NCI-H2107 treated with DMSO at 0.1 percent for 48 hours (cell line): ENCODE results near the gene TRRAP.

Experiments used
- DNase-seq: peaks from one replicate; lab custom pipeline; 2025; ENCODE audit not compliant: unreplicated experiment; lab: John Stamatoyannopoulos, UW

TRRAP gene

GRCh38 chr7:98899816-98900215 is 21.5 kb downstream of the TRRAP start:
- no peak for DNase-seq

GRCh38 chr7:98900815-98901214 is 22.5 kb downstream of the TRRAP start:
- DNase-seq: no peak

GRCh38 chr7:98902523-98902922 is 24.2 kb downstream of the TRRAP start:
- no peak for DNase-seq

- DNase-seq: no peak
These were observed 24.9 kb downstream of the TRRAP start for GRCh38 chr7:98903246-98903645.

- no peak for DNase-seq
These were observed 29.2 kb downstream of the TRRAP start for GRCh38 chr7:98907570-98907969.

GRCh38 chr7:98908585-98908984 is 30.3 kb downstream of the TRRAP start:
- no peak for DNase-seq

- no peak for DNase-seq
These were observed 31.2 kb downstream of the TRRAP start for GRCh38 chr7:98909487-98909886.

GRCh38 chr7:98910427-98910826 is 32.1 kb downstream of the TRRAP start:
- no peak for DNase-seq

- DNase-seq: no peak
These were observed 33.6 kb downstream of the TRRAP start for GRCh38 chr7:98911916-98912315.

GRCh38 chr7:98913026-98913425 is 34.7 kb downstream of the TRRAP start:
- peak; percentile 62 for DNase-seq

- DNase-seq: peak; percentile 21
These were observed 35.3 kb downstream of the TRRAP start for GRCh38 chr7:98913612-98914011.

- no peak for DNase-seq
These were observed 39.0 kb downstream of the TRRAP start for GRCh38 chr7:98917331-98917730.

- no peak for DNase-seq
These were observed 43.5 kb downstream of the TRRAP start for GRCh38 chr7:98921608-98922372.

GRCh38 chr7:98922392-98923187 is 44.3 kb downstream of the TRRAP start:
- peak; percentile 66 for DNase-seq

GRCh38 chr7:98923512-98923911 is 45.2 kb downstream of the TRRAP start:
- no peak for DNase-seq

GRCh38 chr7:98927125-98927524 is 48.8 kb downstream of the TRRAP start:
- DNase-seq: no peak

GRCh38 chr7:98930464-98930863 is 52.1 kb downstream of the TRRAP start:
- DNase-seq: no peak

- no peak for DNase-seq
These were observed 52.6 kb downstream of the TRRAP start for GRCh38 chr7:98930921-98931320.

- no peak for DNase-seq
These were observed 55.0 kb downstream of the TRRAP start for GRCh38 chr7:98933321-98933720.

- DNase-seq: no peak
These were observed 55.9 kb downstream of the TRRAP start for GRCh38 chr7:98934267-98934666.

- DNase-seq: no peak
These were observed 57.5 kb downstream of the TRRAP start for GRCh38 chr7:98935811-98936210.

- no peak for DNase-seq
These were observed 65.0 kb downstream of the TRRAP start for GRCh38 chr7:98943336-98943735.
